HG03064 (cell line): ENCODE measurements around the gene ZC3H11A.
"Not testable (repeated sequence)": the region's sequence is repeated elsewhere in the genome, so short reads cannot be mapped to it uniquely, and the experiment has no call there.

ENCODE experiments used
- ATAC-seq: cut with Tn5 transposase; IDR thresholded peaks from one replicate; pipeline ENCODE4 v1.9.1; 2021; ENCODE audit warnings: low read depth; ENCODE audit not compliant: unreplicated experiment

The ZC3H11A gene

GRCh38 chr1:203778789-203779188 is 16.6 kb upstream of the ZC3H11A start:
- ATAC-seq: no peak

- ATAC-seq: no peak
Observed at GRCh38 chr1:203781962-203782361, 13.5 kb upstream of the ZC3H11A start.

- ATAC-seq: no peak
Observed at GRCh38 chr1:203789966-203790365, 5.5 kb upstream of the ZC3H11A start.

- ATAC-seq: no peak
Observed at GRCh38 chr1:203791498-203791897, 3.9 kb upstream of the ZC3H11A start.

GRCh38 chr1:203792486-203792885 is 2.9 kb upstream of the ZC3H11A start:
- ATAC-seq: no peak

GRCh38 chr1:203793561-203793960 is 1.9 kb upstream of the ZC3H11A start:
- not testable (repeated sequence) for ATAC-seq

- no peak for ATAC-seq
Observed at GRCh38 chr1:203794764-203795440, 521 bp upstream of the ZC3H11A start.

GRCh38 chr1:203796236-203796605 is 798 bp downstream of the ZC3H11A start:
- no peak for ATAC-seq

GRCh38 chr1:203797216-203797615 is 1.8 kb downstream of the ZC3H11A start:
- ATAC-seq: no peak

GRCh38 chr1:203797948-203798655 is 2.7 kb downstream of the ZC3H11A start:
- no peak for ATAC-seq

- no peak for ATAC-seq
Observed at GRCh38 chr1:203799157-203799556, 3.7 kb downstream of the ZC3H11A start.

- ATAC-seq: no peak
Observed at GRCh38 chr1:203799971-203800370, 4.5 kb downstream of the ZC3H11A start.

GRCh38 chr1:203805689-203806088 is 10.3 kb downstream of the ZC3H11A start:
- ATAC-seq: no peak

GRCh38 chr1:203807196-203807595 is 11.8 kb downstream of the ZC3H11A start:
- no peak for ATAC-seq

GRCh38 chr1:203813581-203814341 is 18.3 kb downstream of the ZC3H11A start:
- ATAC-seq: no peak

- ATAC-seq: no peak
Observed at GRCh38 chr1:203818399-203818798, 23.0 kb downstream of the ZC3H11A start.

GRCh38 chr1:203823306-203823705 is 27.9 kb downstream of the ZC3H11A start:
- ATAC-seq: no peak

GRCh38 chr1:203826175-203826574 is 30.8 kb downstream of the ZC3H11A start:
- ATAC-seq: no peak

- no peak for ATAC-seq
Observed at GRCh38 chr1:203828002-203828401, 32.6 kb downstream of the ZC3H11A start.

GRCh38 chr1:203828503-203828902 is 33.1 kb downstream of the ZC3H11A start:
- ATAC-seq: no peak

GRCh38 chr1:203829247-203829646 is 33.8 kb downstream of the ZC3H11A start:
- ATAC-seq: not testable (repeated sequence)

- no peak for ATAC-seq
Observed at GRCh38 chr1:203835476-203835875, 40.1 kb downstream of the ZC3H11A start.
